ENCODE data around the gene PCCA.
"Not testable (repeated sequence)": the region's sequence is repeated elsewhere in the genome, so short reads cannot be mapped to it uniquely, and the experiment has no call there.

GRCh38 chr13:100577239-100577638 lies 488.3 kb downstream of the PCCA start:
- not testable (repeated sequence) for TF ChIP-seq CTCF, POLR2A, EP300 (IDR thresholded peaks at IDR 0.05)
